NK-92 treated with Interleukin-12 subunit alpha and Interleukin-12 subunit beta, amount 100 ng/mL, for 24 hours (cell line): ENCODE data around the gene CCM2.

Source experiments
- DNase-seq: peaks from one replicate; lab custom pipeline; 2025; lab: John Stamatoyannopoulos, UW

CCM2 gene

GRCh38 chr7:45123913-45124710 is 124.1 kb downstream of the CCM2 start:
- no peak for DNase-seq

GRCh38 chr7:45125193-45125904 is 125.3 kb downstream of the CCM2 start:
- no peak for DNase-seq
